ENCODE data around the gene SOX30.

DNA sequence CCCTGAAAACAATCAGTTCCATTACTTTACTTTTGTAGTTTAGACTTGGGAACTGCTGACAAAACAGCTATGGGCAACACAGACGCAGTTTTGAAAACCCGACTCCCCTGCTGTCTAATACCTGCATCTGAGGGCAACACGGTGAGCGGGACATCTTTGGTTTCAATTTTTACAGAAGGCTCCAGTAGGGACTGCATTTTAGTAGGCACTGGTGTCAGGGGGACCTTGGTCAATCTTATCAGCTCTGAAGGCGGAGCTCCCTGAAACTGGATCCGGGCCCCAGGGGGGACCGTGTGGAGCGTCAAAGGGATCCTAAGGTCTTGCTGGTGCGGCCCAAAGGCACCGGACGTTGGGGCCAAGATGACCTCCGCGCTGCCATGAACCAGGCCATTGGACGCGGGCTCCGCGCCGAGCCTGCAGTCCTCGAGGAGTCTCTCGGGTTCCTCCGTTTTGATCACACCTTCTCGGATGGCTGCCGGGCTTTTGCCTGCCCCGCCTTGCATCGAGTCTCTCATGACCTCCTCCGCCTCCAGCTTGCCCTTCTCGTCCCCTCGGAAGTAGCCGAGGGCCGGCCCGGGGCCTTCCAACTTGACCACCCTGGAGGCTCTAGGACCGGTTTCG is 1.1 kb downstream of the SOX30 start:
- TF ChIP-seq, protein P1, sequence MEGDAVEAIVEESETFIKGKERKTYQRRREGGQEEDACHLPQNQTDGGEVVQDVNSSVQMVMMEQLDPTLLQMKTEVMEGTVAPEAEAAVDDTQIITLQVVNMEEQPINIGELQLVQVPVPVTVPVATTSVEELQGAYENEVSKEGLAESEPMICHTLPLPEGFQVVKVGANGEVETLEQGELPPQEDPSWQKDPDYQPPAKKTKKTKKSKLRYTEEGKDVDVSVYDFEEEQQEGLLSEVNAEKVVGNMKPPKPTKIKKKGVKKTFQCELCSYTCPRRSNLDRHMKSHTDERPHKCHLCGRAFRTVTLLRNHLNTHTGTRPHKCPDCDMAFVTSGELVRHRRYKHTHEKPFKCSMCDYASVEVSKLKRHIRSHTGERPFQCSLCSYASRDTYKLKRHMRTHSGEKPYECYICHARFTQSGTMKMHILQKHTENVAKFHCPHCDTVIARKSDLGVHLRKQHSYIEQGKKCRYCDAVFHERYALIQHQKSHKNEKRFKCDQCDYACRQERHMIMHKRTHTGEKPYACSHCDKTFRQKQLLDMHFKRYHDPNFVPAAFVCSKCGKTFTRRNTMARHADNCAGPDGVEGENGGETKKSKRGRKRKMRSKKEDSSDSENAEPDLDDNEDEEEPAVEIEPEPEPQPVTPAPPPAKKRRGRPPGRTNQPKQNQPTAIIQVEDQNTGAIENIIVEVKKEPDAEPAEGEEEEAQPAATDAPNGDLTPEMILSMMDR (IDR thresholded peaks at IDR 0.05), result no peak
- no peak for TF ChIP-seq POLR2A (IDR thresholded peaks at IDR 0.05)

All from esophagus squamous epithelium (tissue), 4 donors.